ENCODE results near the gene FBXO48.

- TF ChIP-seq CTCF (IDR thresholded peaks at IDR 0.05) (no peak), POLR2A (IDR thresholded peaks at IDR 0.05) (no peak), POLR2AphosphoS5 (IDR thresholded peaks at IDR 0.05) (no peak)
Measured at GRCh38 chr2:68469935-68470334, 2.8 kb upstream of the FBXO48 start.
